CD4-positive, alpha-beta memory T cell (primary cell): ENCODE measurements around the gene KDM5A. TPM values are rescaled to one million over a fixed set of nuclear protein-coding genes. Genes with fewer than 3 reads are reported as not detected.
"Not testable (repeated sequence)": the region's sequence is repeated elsewhere in the genome, so short reads cannot be mapped to it uniquely, and the experiment has no call there.

ENCODE experiments used
- CTCF ChIA-PET: fragments of 350-600 bp; sonication (Branson Sonifier 250); formaldehyde crosslinking; loops from one replicate; lab custom pipeline; 2021; ENCODE audit warnings: inconsistent platforms; ENCODE audit not compliant: partially characterized antibody; lab: Charles Lee
- POLR2A ChIA-PET: fragments of 350-600 bp; sonication (Branson Sonifier 250); formaldehyde crosslinking; loops from one replicate; lab custom pipeline; 2021; ENCODE audit not compliant: partially characterized antibody; lab: Charles Lee
- DNase-seq, 5 donors: peaks; one replicate each; pipeline versions ENCODE4 v3.0.0 to v3.0.0-alpha.2; 2020 to 2022; ENCODE audit warnings: mixed read lengths in 1 of 5
- H3K27ac ChIP-seq: one replicate; pipeline ENCODE4 v1.7.0; 2013; ENCODE audit warnings: low read depth, low read length
- H3K27me3 ChIP-seq: 2 replicates; pipeline ENCODE4 v1.7.0; 2013; ENCODE audit warnings: mild to moderate bottlenecking, low read length, moderate library complexity; ENCODE audit not compliant: insufficient read depth
- H3K36me3 ChIP-seq: 2 replicates; pipeline ENCODE4 v1.7.0; 2013; ENCODE audit warnings: mild to moderate bottlenecking, low read length, moderate library complexity; ENCODE audit not compliant: insufficient read depth
- H3K4me1 ChIP-seq: 2 replicates; pipeline ENCODE4 v1.7.0; 2013; ENCODE audit warnings: mild to moderate bottlenecking, low read length, moderate library complexity; ENCODE audit not compliant: insufficient read depth
- H3K4me3 ChIP-seq, 2 donors: one replicate each; pipeline ENCODE4 v1.7.0; 2013; ENCODE audit warnings: low read length in 2 of 2, mild to moderate bottlenecking in 1 of 2
- H3K9me3 ChIP-seq, 2 donors: one replicate each; pipeline ENCODE4 v1.7.0; 2013; ENCODE audit warnings: low read length in 2 of 2, control low read depth in 1 of 2; ENCODE audit not compliant: control insufficient read depth in 1 of 2
- H3K27ac Mint-ChIP-seq, 7 donors: one replicate each; pipeline ENCODE4 v1.8.0; 2020 to 2021; ENCODE audit warnings: mixed read lengths in 7 of 7, mild to moderate bottlenecking in 6 of 7, inconsistent platforms in 3 of 7, moderate library complexity in 3 of 7
- H3K27me3 Mint-ChIP-seq, 2 donors: one replicate each; pipeline ENCODE4 v1.8.0; 2020 to 2021; ENCODE audit warnings: mixed read lengths in 2 of 2
- H3K36me3 Mint-ChIP-seq, 2 donors: one replicate each; pipeline ENCODE4 v1.8.0; 2020 to 2021; ENCODE audit warnings: mixed read lengths in 2 of 2, inconsistent platforms in 1 of 2, mild to moderate bottlenecking in 1 of 2
- H3K4me1 Mint-ChIP-seq, 4 donors: one replicate each; pipeline ENCODE4 v1.8.0; 2020 to 2021; ENCODE audit warnings: mixed read lengths in 4 of 4, mild to moderate bottlenecking in 1 of 4
- H3K4me3 Mint-ChIP-seq, 8 donors: one replicate each; pipeline ENCODE4 v1.8.0; 2020 to 2021; ENCODE audit warnings: mixed read lengths in 8 of 8, mild to moderate bottlenecking in 7 of 8, moderate library complexity in 6 of 8, inconsistent platforms in 3 of 8
- H3K9me3 Mint-ChIP-seq, 8 donors: one replicate each; pipeline ENCODE4 v1.8.0; 2020 to 2021; ENCODE audit warnings: mixed read lengths in 8 of 8, mild to moderate bottlenecking in 5 of 8, inconsistent platforms in 3 of 8, moderate library complexity in 1 of 8
- intact Hi-C: fragments of 100-400 bp; cut with micrococcal nuclease; formaldehyde crosslinking; loops from one replicate; pipeline ENCODE4 v1.15.1; 2023
- polyA plus RNA-seq, 2 donors: library from polyadenylated mRNA; unstranded; fragments of 300-500 nt; fragmentation: Illumina TruSeq; gene quantifications; one replicate each; pipeline ENCODE4 v1.2.3, GENCODE V29; 2021
- total RNA-seq, 2 experiments: library from RNA; stranded (reverse); gene quantifications; one replicate each; pipeline ENCODE4 v1.2.3, GENCODE V29; 2021

KDM5A gene
- total and polyA plus RNA-seq, 4 experiments from 2014 or later: 40.7 to 134 (median 98.0) TPM

DNA sequence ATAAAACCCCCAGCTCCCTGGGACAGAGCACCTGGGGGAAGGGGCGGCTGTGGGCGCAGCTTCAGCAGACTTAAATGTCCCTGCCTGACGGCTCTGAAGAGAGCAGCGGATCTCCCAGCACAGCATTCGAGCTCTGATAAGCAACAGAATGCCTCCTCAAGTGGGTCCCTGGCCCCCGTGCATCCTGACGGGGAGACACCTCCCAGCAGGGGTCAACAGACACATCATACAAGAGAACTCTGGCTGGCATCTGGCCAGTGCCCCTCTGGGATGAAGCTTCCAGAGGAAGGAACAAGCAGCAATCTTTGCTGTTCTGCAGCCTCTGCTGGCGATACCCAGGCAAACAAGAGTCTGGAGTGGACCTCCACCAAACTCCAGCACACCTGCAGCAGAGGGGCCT lies 91.1 kb downstream of the KDM5A start:
- POLR2A ChIA-PET, H3K4me1 ChIP-seq, H3K4me3 Mint-ChIP-seq, DNase-seq, H3K9me3 ChIP-seq, H3K27ac Mint-ChIP-seq, H3K27me3 ChIP-seq, H3K27me3 Mint-ChIP-seq, H3K4me3 ChIP-seq, intact Hi-C loops, H3K9me3 Mint-ChIP-seq, CTCF ChIA-PET, H3K27ac ChIP-seq: not testable (repeated sequence)
- H3K36me3 ChIP-seq: peaks cover 45% of the 10 kb centered on the region
- peaks cover 35 to 53% (median 49%) of the 10 kb centered on the region in 4 donors for H3K4me1 Mint-ChIP-seq
- H3K36me3 Mint-ChIP-seq: peaks cover 85 to 93% of the 10 kb centered on the region in 2 donors

DNA sequence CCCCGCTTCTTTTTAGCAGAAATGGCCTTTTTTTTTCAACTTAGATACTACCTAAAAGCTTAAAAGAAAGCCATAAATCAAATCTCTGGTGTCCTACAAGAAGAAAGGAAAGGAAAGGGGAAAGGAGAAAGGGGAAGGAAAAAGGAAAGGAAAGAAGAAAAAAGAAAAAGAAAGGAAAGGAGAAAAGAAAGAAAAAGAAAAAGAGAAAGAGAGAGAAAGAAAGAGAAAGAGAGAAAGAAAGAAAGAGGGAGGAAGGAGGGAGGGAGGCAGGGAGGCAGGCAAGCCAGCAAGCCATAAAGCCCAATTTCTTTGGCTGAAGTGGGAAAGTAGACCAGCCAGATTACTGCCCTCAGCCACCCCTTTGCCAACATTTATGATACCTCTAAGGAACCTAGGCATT lies 94.0 kb downstream of the KDM5A start:
- no peak overlapping the region for H3K4me3 Mint-ChIP-seq
- H3K27ac Mint-ChIP-seq: peak overlapping the region in 2 of 7 donors; percentile 60 to 81

DNA sequence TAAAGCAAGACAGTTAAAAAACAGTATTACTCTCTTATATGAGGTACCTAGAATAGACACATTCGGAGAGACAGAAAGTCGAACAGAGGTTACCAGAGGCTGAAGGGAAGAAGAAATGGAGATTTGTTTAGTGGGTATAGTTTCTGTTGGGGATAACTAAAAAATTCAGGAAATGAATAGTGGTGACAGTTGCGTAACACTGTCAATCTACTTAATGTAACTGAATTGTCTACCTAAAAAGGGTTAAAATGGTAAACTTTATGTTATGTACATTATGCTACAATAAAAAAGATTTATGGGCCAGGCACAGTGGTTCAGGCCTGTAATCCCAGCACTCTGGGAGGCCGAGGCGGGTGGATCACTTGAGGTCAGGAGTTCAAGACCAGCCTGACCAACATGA lies 95.9 kb downstream of the KDM5A start:
- peak overlapping the region in 1 of 7 donors; percentile 62 for H3K27ac Mint-ChIP-seq

More for the DNA sequence above, 94.0 kb downstream of the KDM5A start:
- no peak overlapping the region for H3K4me3 ChIP-seq
- H3K9me3 ChIP-seq: no peaks in the 10 kb centered on the region
- Mint-ChIP-seq H3K9me3 (peaks cover 0 to 3% (median 2%) of the 10 kb centered on the region in 8 donors), H3K27me3 (no peaks in the 10 kb centered on the region), H3K36me3 (peaks cover 77 to 89% of the 10 kb centered on the region in 2 donors), H3K4me1 (peaks cover 11 to 36% (median 32%) of the 10 kb centered on the region in 4 donors)
- no peak for DNase-seq
- intact Hi-C loops: no loop called here
- no peaks in the 10 kb centered on the region for H3K27me3 ChIP-seq
- ChIA-PET POLR2A (no interaction called here), CTCF (interaction anchor here (0.7 kb wide), 1 partner anchor 965 kb away, joined by 3 read pairs; no protein-coding TSS in a partner anchor)
- H3K4me1 ChIP-seq: no peaks in the 10 kb centered on the region
- no peak overlapping the region for H3K27ac ChIP-seq
- H3K36me3 ChIP-seq: peaks cover 62% of the 10 kb centered on the region

DNA sequence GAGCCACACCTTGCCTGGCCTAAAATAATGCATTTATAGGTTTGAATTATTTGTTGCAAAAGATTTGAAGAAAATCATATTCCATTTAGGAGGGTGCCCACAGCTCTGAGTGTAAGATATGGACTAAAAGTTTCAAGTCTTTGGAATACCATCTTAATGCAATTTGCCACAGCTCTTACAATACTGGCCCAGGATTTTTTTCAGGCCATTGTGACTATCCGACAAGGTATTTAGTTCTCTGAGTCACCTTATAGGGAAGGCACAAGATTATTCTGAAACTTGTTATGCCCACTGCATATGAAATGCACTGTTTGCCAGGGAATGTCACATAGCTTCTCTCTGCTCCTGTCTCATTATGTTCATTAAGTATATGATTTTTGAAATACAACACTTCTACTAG lies 96.9 kb downstream of the KDM5A start:
- ChIA-PET CTCF (no interaction called here), POLR2A (interaction anchor here (1.2 kb wide), 1 partner anchor 97 kb away, joined by 3 read pairs; the partner anchor contains the start of gene KDM5A)
- no peaks in the 10 kb centered on the region for H3K27me3 ChIP-seq
- Mint-ChIP-seq H3K27me3 (no peaks in the 10 kb centered on the region), H3K27ac (no peak overlapping the region), H3K4me3 (no peak overlapping the region), H3K9me3 (no peaks in the 10 kb centered on the region), H3K36me3 (peaks cover 67 to 80% of the 10 kb centered on the region in 2 donors), H3K4me1 (peaks cover 13 to 28% (median 22%) of the 10 kb centered on the region in 4 donors)
- H3K36me3 ChIP-seq: peaks cover 54% of the 10 kb centered on the region
- H3K27ac ChIP-seq: no peak overlapping the region
- intact Hi-C loops: no loop called here
- H3K9me3 ChIP-seq: no peaks in the 10 kb centered on the region
- H3K4me3 ChIP-seq: no peak overlapping the region
- H3K4me1 ChIP-seq: peaks cover 5% of the 10 kb centered on the region
- no peak for DNase-seq

More for the DNA sequence above, 95.9 kb downstream of the KDM5A start:
- Mint-ChIP-seq H3K4me1 (peaks cover 6 to 24% (median 15%) of the 10 kb centered on the region in 4 donors), H3K4me3 (no peak overlapping the region), H3K27me3 (no peaks in the 10 kb centered on the region), H3K9me3 (no peaks in the 10 kb centered on the region), H3K36me3 (peaks cover 65 to 79% of the 10 kb centered on the region in 2 donors)
- POLR2A ChIA-PET: no interaction called here
- DNase-seq: no peak
- no peak overlapping the region for H3K27ac ChIP-seq
- H3K4me3 ChIP-seq: no peak overlapping the region
- H3K36me3 ChIP-seq: peaks cover 63% of the 10 kb centered on the region
- intact Hi-C loops: no loop called here
- H3K9me3 ChIP-seq: no peaks in the 10 kb centered on the region
- CTCF ChIA-PET: no interaction called here
- no peaks in the 10 kb centered on the region for H3K27me3 ChIP-seq
- H3K4me1 ChIP-seq: peaks cover 5% of the 10 kb centered on the region

DNA sequence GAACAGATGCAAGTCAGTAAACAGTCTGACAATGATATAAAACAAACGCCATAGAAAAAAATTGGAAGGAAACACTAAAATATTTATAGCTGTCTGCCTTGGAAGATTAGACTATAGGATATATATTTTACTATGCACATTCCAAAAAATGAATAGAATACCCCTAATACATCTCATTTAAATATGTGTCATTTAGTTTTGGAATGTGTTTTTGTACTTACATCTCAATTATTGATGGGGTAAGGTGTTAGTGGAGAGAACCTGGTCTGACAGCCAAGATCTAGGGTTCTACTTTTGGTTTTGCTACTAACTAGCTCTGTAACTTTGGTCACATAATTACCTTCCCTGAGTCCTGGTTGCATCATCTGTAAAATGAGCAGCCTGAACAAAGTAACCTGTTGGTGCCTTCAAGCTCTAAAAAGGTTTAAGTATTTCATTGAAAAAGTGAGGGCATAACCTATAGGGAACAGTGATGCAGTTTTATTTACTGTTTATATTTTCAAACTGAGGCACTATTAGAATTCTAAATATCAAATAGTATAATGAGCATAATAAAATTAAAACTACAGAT lies 97.9 kb downstream of the KDM5A start:
- intact Hi-C loops: no loop called here
- Histone ChIP-seq H3K27me3 (no peaks in the 10 kb centered on the region), H3K4me1 (peaks cover 5% of the 10 kb centered on the region), H3K36me3 (peaks cover 55% of the 10 kb centered on the region), H3K4me3 (no peak overlapping the region), H3K27ac (no peak overlapping the region), H3K9me3 (no peaks in the 10 kb centered on the region)
- Mint-ChIP-seq H3K9me3 (no peaks in the 10 kb centered on the region), H3K36me3 (peaks cover 73 to 81% of the 10 kb centered on the region in 2 donors), H3K4me3 (no peak overlapping the region), H3K27ac (no peak overlapping the region), H3K27me3 (no peaks in the 10 kb centered on the region), H3K4me1 (peaks cover 21 to 36% (median 31%) of the 10 kb centered on the region in 4 donors)
- ChIA-PET CTCF (no interaction called here), POLR2A (no interaction called here)
- DNase-seq: no peak

DNA sequence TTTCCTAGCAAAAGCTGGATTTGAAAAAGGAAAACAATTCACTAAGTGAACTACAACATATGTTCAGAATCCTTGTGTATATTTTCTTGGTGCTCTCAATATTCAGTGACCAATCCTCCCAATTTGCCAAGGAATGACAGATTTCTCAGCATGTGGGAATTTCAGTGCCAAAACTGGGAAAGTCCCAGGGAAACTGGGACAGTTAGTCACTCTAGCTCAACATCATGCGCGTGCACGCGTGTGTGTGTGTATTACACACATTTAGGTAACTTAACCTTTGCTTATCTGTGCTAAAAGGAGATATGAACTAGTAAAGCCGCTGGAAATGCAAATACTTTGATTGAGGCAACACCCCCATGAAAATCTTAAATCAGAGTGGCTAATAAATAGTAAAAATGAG lies 100.4 kb downstream of the KDM5A start:
- no peak for DNase-seq
- Mint-ChIP-seq H3K4me3 (no peak overlapping the region), H3K27me3 (no peaks in the 10 kb centered on the region), H3K27ac (peak overlapping the region in 2 of 7 donors; percentile 4 to 41), H3K36me3 (peaks cover 72 to 80% of the 10 kb centered on the region in 2 donors), H3K4me1 (peaks cover 19 to 37% (median 33%) of the 10 kb centered on the region in 4 donors), H3K9me3 (no peaks in the 10 kb centered on the region)
- POLR2A ChIA-PET: no interaction called here
- Histone ChIP-seq H3K4me3 (no peak overlapping the region), H3K9me3 (no peaks in the 10 kb centered on the region), H3K27me3 (no peaks in the 10 kb centered on the region), H3K27ac (no peak overlapping the region), H3K4me1 (peaks cover 5% of the 10 kb centered on the region), H3K36me3 (peaks cover 56% of the 10 kb centered on the region)
- intact Hi-C loops: no loop called here
- CTCF ChIA-PET: interaction anchor here (1.1 kb wide), 1 partner anchor 55 kb away, joined by 3 read pairs; no protein-coding TSS in a partner anchor

DNA sequence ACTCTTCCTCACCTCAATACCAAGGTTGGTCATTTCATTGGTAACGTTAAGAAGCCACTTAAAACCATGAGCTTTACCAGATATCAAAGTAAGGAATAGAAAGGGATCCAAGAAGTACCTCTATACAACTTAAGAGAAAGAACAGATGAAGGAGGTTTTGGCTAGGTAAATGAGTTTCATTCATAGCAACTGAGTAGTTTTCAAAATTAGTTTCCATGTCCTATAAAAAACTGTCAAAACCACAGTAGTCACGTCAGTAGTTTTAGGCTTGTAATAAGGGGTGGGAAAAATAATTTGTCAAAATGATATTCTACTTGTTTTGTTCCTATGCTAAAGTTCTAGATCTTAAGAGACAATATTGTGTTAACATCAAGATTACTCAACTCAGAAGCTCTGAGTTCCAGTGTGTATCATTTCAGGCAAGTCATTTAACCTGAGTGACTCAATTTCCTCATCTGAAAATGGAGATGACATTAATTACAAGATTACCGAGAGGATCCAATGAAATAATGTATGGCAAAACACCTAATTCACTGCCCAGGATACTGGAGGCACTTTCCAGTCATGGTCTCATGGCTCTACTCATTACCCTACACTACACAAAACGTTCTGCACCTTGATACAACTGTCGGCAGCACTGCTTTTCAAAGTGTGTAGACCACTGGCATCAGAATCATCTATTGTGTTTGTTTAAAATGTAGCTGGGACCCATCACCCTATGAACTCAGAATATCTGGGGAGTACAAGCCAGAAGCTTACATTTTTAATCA lies 102.4 kb downstream of the KDM5A start:
- no peaks in the 10 kb centered on the region for H3K27me3 ChIP-seq
- Mint-ChIP-seq H3K27me3 (no peaks in the 10 kb centered on the region), H3K4me1 (peaks cover 19 to 27% (median 23%) of the 10 kb centered on the region in 4 donors), H3K36me3 (peaks cover 71 to 76% of the 10 kb centered on the region in 2 donors), H3K9me3 (no peaks in the 10 kb centered on the region), H3K4me3 (no peak overlapping the region), H3K27ac (peak overlapping the region in 4 of 7 donors; percentile 7 to 60 (median 26))
- H3K4me3 ChIP-seq: no peak overlapping the region
- POLR2A ChIA-PET: interaction anchor here (1.0 kb wide), 1 partner anchor 114 kb away, joined by 3 read pairs; the partner anchor contains the start of gene CCDC77
- H3K9me3 ChIP-seq: no peaks in the 10 kb centered on the region
- DNase-seq: no peak
- CTCF ChIA-PET: no interaction called here
- H3K27ac ChIP-seq: no peak overlapping the region
- intact Hi-C loops: no loop called here
- H3K4me1 ChIP-seq: peaks cover 5% of the 10 kb centered on the region
- H3K36me3 ChIP-seq: peaks cover 39% of the 10 kb centered on the region
